Peyer's patch (tissue), 4 donors: Measurements from ENCODE around the gene ATG2B. TPM values are rescaled to one million over a fixed set of nuclear protein-coding genes. Genes with fewer than 3 reads are reported as not detected.

Experiments
- DNase-seq, 3 donors: peaks; one replicate each; pipeline ENCODE4 v3.0.0-alpha.2; 2017 to 2019
- H3K27ac ChIP-seq, 4 donors: fragments of 200-600 bp; sonication (generic); one replicate each; pipeline ENCODE4 v1.5.1; 2016 to 2019
- H3K27me3 ChIP-seq, 2 donors: fragments of 200-600 bp; sonication (generic); one replicate each; pipeline ENCODE4 v1.5.1; 2019
- H3K36me3 ChIP-seq, 3 donors: fragments of 200-600 bp; sonication (generic); one replicate each; pipeline ENCODE4 v1.5.1; 2016 to 2019
- H3K4me1 ChIP-seq, 4 donors: fragments of 200-600 bp; sonication (generic); one replicate each; pipeline ENCODE4 v1.5.1; 2016 to 2019
- H3K4me3 ChIP-seq, 4 donors: fragments of 200-600 bp; sonication (generic); 1 replicate in 3 of 4; 2 replicates in 1 of 4; pipeline ENCODE4 v1.5.1; 2016 to 2019; ENCODE audit warnings: mild to moderate bottlenecking in 1 of 4
- H3K9me3 ChIP-seq, 4 donors: fragments of 200-600 bp; sonication (generic); one replicate each; pipeline ENCODE4 v1.5.1; 2016 to 2019; ENCODE audit warnings: mild to moderate bottlenecking in 1 of 4
- CTCF ChIP-seq, 6 experiments: fragments of 450-650 bp in 4 of 6; fragments of 200-600 bp in 2 of 6; sonication (generic) in 1 of 6; IDR thresholded peaks; one replicate each; pipeline ENCODE4 v1.5.1; 2017 to 2019; ENCODE audit warnings: antibody characterized with exemption in 6 of 6, mild to moderate bottlenecking in 3 of 6, moderate library complexity in 1 of 6
- POLR2A ChIP-seq, 2 donors: fragments of 450-650 bp; IDR thresholded peaks; one replicate each; pipeline ENCODE4 v1.5.1; 2017; ENCODE audit warnings: antibody characterized with exemption in 2 of 2, mild to moderate bottlenecking in 2 of 2, moderate library complexity in 2 of 2
- total RNA-seq, 4 donors: library from RNA; depleted of rRNA; stranded (reverse); fragments of >200 nt; gene quantifications; one replicate each; pipeline ENCODE4 v1.1.0, GENCODE V29; 2016

Gene ATG2B
- total RNA-seq, 4 donors from 2014 or later = 39.8 to 85.8 (median 47.4) TPM

GRCh38 chr14:96320605-96321004, 42.5 kb downstream of the ATG2B start:
- TF ChIP-seq POLR2A (IDR thresholded peaks at IDR 0.05) (no peak), CTCF (IDR thresholded peaks at IDR 0.05) (no peak)
- no peaks in the 10 kb centered on the region for H3K9me3 ChIP-seq
- no peak overlapping the region for H3K27ac ChIP-seq
- H3K27me3 ChIP-seq = no peaks in the 10 kb centered on the region
- no peak for DNase-seq
- H3K4me3 ChIP-seq = no peak overlapping the region
- peaks cover 0 to 88% (median 0%) of the 10 kb centered on the region in 3 donors for H3K36me3 ChIP-seq
- H3K4me1 ChIP-seq = no peaks in the 10 kb centered on the region

DNA sequence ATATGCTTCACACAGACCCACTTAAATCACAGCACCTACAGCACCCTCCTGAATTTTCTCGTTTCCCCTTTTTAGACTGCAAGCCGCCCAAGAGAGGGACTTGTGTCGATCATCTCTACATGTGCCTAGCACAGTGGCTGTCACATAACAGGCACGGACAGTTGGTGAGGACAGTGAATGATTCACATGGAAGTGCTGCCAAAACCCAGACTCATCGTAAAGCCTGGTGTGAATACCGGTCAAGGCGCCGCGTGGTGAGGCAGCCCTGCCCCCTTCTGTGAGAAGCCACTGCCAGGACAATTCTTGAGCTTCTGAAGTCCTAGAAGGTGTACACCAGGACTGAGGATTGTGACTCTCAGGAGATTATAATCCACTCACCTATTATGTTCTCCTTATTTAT, 44.3 kb downstream of the ATG2B start:
- peaks cover 0 to 84% (median 0%) of the 10 kb centered on the region in 3 donors for H3K36me3 ChIP-seq
- no peaks in the 10 kb centered on the region for H3K27me3 ChIP-seq
- no peak for DNase-seq
- H3K4me3 ChIP-seq = no peak overlapping the region
- H3K9me3 ChIP-seq = no peaks in the 10 kb centered on the region
- no peak for TF ChIP-seq POLR2A (IDR thresholded peaks at IDR 0.05)
- no peak for TF ChIP-seq CTCF (IDR thresholded peaks at IDR 0.05)
- no peak overlapping the region for H3K27ac ChIP-seq
- H3K4me1 ChIP-seq = no peaks in the 10 kb centered on the region

DNA sequence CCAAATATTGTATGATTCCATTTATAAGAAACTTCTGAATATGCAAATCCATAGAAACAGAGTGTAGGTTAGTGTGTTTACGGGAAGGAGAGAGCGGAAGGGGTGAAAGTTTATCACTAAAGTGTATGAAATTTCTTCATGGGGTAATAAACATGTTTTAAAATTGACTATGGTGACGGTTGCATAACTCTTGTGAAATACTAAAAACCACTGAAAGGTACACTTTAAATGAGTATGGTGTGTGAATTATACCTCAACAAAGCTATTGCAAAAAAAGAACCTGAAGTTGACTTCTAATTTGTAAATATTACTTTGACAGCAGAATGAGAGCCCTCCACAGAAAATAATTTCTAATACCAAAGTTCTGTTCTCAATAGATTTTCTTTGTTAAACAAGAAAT, 47.1 kb downstream of the ATG2B start:
- H3K4me1 ChIP-seq = peaks cover 0 to 4% (median 0%) of the 10 kb centered on the region in 4 donors
- H3K27me3 ChIP-seq = no peaks in the 10 kb centered on the region
- H3K27ac ChIP-seq = no peak overlapping the region
- TF ChIP-seq CTCF (IDR thresholded peaks at IDR 0.05) = no peak
- TF ChIP-seq POLR2A (IDR thresholded peaks at IDR 0.05) = no peak
- H3K4me3 ChIP-seq = no peak overlapping the region
- no peaks in the 10 kb centered on the region for H3K9me3 ChIP-seq
- no peak for DNase-seq
- peaks cover 0 to 81% (median 0%) of the 10 kb centered on the region in 3 donors for H3K36me3 ChIP-seq

DNA sequence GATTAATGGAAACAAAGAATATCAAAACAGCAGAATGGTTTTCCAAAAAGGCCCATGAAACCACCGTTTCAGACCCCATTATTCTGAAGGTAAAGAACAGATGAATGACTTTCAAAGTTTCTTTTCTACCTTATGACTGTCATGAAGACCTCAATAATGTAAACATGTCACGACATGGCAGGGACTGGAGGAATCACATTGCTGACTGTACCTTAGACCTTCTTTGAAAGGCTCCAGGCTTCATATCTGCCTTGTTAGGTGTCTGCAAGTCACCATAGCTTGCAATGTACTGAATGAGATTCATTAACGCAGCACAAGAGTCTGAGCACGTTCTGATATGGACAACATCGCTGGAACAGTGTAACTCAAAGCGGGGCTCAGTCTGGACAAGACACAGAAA, 52.2 kb downstream of the ATG2B start:
- Histone ChIP-seq H3K4me3 (peak overlapping the region in 1 of 4 donors; percentile 2), H3K27ac (peak overlapping the region in 3 of 4 donors; percentile 21 to 79 (median 59)), H3K4me1 (peaks cover 0 to 11% (median 0%) of the 10 kb centered on the region in 4 donors), H3K36me3 (peaks cover 0 to 62% (median 0%) of the 10 kb centered on the region in 3 donors), H3K9me3 (no peaks in the 10 kb centered on the region), H3K27me3 (no peaks in the 10 kb centered on the region)
- no peak for TF ChIP-seq POLR2A (IDR thresholded peaks at IDR 0.05)
- no peak for TF ChIP-seq CTCF (IDR thresholded peaks at IDR 0.05)
- DNase-seq = no peak

- no peaks in the 10 kb centered on the region for H3K27me3 ChIP-seq
- H3K27ac ChIP-seq = peak overlapping the region in 3 of 4 donors; percentile 21 to 79 (median 59)
- no peaks in the 10 kb centered on the region for H3K9me3 ChIP-seq
- TF ChIP-seq POLR2A (IDR thresholded peaks at IDR 0.05) (no peak), CTCF (IDR thresholded peaks at IDR 0.05) (no peak)
- H3K36me3 ChIP-seq = peaks cover 0 to 62% (median 0%) of the 10 kb centered on the region in 3 donors
- no peak overlapping the region for H3K4me3 ChIP-seq
- no peak for DNase-seq
- peaks cover 0 to 11% (median 0%) of the 10 kb centered on the region in 4 donors for H3K4me1 ChIP-seq
These were observed 53.2 kb downstream of the ATG2B start for GRCh38 chr14:96309896-96310330.
